ENCODE measurements around the gene DCC.

DNA sequence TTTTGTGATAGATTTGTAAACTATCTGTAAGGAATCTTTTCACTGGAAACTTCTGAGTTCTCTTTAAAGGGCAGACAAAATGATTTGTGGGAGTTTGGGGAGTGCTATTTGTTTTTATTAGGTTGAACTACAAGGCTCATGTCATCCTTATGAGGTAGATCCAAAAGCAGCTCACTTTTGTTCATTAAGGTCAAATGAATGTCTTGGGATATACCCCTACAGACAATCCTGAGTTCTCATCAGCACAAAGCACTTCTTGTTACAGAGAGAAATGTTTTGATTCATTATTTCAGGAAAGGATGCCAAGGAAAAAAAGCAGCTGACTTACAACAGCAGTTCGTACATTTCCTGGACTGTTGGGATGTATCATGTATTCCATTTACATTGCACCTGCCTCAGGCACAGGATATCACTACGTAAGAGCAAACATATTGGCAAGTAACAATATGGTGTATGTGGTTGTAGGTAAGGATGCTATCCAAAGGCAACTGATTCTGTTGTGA is 68.9 kb downstream of the DCC start:
- TF ChIP-seq, protein P1, sequence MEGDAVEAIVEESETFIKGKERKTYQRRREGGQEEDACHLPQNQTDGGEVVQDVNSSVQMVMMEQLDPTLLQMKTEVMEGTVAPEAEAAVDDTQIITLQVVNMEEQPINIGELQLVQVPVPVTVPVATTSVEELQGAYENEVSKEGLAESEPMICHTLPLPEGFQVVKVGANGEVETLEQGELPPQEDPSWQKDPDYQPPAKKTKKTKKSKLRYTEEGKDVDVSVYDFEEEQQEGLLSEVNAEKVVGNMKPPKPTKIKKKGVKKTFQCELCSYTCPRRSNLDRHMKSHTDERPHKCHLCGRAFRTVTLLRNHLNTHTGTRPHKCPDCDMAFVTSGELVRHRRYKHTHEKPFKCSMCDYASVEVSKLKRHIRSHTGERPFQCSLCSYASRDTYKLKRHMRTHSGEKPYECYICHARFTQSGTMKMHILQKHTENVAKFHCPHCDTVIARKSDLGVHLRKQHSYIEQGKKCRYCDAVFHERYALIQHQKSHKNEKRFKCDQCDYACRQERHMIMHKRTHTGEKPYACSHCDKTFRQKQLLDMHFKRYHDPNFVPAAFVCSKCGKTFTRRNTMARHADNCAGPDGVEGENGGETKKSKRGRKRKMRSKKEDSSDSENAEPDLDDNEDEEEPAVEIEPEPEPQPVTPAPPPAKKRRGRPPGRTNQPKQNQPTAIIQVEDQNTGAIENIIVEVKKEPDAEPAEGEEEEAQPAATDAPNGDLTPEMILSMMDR (conservative IDR thresholded peaks at IDR 0.05; ENCODE audit: low read length): no peak
- TF ChIP-seq EZH2phosphoT487 (IDR thresholded peaks at IDR 0.05; ENCODE audit: borderline replicate concordance): no peak

Measured in Loucy (cell line).